Astrocyte of the spinal cord (primary cell): ENCODE data around the gene GRB10.

Experiments
- DNase-seq: peaks from one replicate; pipeline ENCODE4 v3.0.0; 2011; ENCODE audit warnings: low read depth, low spot score
- H3K4me3 ChIP-seq: 2 replicates; pipeline ENCODE4 v1.5.1; 2011; ENCODE audit warnings: low read depth, mild to moderate bottlenecking, low read length, moderate library complexity
- in situ Hi-C: cut with HindIII; loops from 2 replicates; pipeline ENCODE4 v1.10.0; 2017; ENCODE audit warnings: low sequenced_read_pairs
- TF ChIP-seq, protein P1 (sequence below): IDR thresholded peaks from 2 replicates; pipeline ENCODE4 v1.5.1; 2012; ENCODE audit warnings: low read depth, mild to moderate bottlenecking, low read length, inconsistent platforms

Gene GRB10

DNA sequence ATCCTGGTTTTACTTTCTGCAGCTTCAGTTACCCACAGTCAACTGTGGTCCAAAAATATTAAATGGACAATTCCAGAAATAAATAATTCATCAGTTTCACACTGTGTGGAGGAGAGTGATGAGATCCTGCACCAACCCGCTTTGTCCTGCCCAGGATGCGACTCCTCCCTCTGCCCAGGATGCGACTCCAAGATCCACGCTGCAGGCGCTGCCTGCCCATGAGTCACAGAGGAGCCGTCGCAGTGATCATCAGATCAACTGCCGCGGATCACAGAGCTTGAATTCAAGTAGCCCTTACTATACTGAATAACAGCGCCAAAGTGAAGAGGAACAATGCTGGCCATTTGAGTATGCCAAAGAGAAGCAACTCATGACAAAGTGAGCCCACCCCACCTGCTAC, 61.5 kb downstream of the GRB10 start:
- TF ChIP-seq, protein P1, sequence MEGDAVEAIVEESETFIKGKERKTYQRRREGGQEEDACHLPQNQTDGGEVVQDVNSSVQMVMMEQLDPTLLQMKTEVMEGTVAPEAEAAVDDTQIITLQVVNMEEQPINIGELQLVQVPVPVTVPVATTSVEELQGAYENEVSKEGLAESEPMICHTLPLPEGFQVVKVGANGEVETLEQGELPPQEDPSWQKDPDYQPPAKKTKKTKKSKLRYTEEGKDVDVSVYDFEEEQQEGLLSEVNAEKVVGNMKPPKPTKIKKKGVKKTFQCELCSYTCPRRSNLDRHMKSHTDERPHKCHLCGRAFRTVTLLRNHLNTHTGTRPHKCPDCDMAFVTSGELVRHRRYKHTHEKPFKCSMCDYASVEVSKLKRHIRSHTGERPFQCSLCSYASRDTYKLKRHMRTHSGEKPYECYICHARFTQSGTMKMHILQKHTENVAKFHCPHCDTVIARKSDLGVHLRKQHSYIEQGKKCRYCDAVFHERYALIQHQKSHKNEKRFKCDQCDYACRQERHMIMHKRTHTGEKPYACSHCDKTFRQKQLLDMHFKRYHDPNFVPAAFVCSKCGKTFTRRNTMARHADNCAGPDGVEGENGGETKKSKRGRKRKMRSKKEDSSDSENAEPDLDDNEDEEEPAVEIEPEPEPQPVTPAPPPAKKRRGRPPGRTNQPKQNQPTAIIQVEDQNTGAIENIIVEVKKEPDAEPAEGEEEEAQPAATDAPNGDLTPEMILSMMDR: no peak
- in situ Hi-C loops: no loop called here
- no peak overlapping the region for H3K4me3 ChIP-seq
- peak; percentile 37 for DNase-seq

DNA sequence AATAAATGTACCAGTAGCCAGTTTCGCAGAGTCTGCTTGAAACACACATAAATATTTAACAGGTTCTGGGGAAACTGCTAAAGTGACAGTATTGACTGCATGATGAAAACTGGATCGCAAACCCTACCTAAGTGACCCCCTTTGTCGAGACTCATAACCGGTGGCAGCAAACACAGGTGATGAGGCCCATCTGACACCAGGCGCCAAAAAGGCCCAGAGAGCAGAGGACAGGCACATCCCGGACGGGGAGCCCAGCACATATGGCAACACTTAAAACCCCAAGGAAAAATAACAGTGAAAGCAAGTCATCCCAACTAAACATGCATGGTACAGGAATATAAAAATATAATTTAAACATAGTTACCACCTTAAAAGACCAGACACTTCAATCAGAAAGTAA, 62.4 kb downstream of the GRB10 start:
- TF ChIP-seq, protein P1: no peak
- in situ Hi-C loops: no loop called here
- no peak for DNase-seq
- H3K4me3 ChIP-seq: no peak overlapping the region

DNA sequence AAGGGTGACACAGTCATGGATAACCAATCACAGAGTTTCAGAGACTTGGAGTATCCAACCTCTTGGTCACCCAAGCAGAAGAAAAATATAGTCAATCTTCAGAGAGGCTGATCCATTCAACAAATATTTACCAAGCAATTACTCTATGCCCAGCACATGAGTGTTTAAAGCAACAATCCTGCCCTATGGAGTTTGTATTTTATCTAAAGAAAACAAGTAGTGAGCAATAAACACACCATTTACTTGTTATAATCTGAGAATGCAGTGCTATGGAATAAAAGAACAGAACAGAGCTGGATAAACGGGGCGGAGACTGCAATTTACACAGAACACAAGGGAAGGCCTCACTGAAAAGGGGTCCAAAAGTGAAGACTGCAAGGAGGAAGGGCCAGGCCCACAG, 63.8 kb downstream of the GRB10 start:
- no peak for DNase-seq
- H3K4me3 ChIP-seq: no peak overlapping the region
- TF ChIP-seq, protein P1: no peak
- in situ Hi-C loops: no loop called here

DNA sequence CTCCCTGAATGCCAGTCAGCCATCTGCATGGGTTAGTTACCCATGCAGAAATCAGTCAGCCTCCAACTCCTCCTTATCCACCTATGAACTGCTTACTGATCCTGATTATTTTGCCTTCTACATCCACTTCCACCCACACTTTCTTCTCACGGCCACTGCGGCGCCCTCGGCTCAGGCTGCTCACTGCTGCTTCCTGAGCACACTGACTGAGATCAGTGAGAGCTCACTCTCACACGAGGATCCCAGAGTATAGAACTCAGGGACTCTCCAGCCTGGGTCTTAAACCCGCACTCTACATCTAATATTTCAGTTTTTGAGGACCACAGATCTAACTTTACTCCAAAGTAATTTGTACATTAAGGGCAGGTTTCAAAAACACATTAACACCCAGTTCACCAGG, 64.4 kb downstream of the GRB10 start:
- TF ChIP-seq, protein P1: no peak
- DNase-seq: no peak
- H3K4me3 ChIP-seq: no peak overlapping the region
- in situ Hi-C loops: no loop called here

DNA sequence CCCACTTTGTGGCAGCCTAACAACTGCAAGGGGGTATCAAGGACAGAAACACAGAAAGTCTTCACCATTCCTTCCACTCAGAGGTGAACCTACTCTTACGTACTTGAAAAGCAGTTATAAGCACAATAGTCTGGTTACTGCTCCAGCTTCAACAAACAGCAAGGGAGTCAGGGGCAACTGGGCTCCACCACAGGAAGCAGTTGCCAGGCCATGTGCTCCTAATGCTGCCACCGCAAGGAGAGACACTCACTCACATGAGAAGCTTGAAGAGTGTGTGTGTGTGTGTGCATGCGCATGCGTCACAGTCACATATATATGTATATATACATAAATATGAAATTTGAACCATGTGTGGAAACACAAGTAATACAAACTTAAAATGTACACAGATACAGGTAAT, 65.5 kb downstream of the GRB10 start:
- DNase-seq: no peak
- TF ChIP-seq, protein P1: no peak
- in situ Hi-C loops: no loop called here
- no peak overlapping the region for H3K4me3 ChIP-seq

DNA sequence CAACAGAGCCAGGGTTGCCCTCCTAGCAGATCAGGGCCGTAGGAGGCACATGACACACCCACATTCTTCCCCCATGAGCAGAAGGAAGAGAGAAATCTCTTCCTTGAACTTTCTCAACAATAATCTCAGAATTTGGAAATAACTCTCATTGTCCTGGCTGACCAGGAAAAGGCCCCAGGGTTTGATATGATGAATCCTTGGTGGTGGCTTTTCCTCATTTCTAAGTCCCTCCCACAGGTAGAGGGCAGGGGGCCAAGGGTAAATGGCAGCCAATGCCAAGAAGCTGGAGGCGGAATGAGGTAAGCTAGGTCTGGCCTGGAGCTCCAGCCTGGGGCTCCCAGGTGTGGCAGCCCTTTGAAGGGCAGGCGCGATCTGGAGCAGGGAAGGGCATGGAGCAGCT, 67.8 kb downstream of the GRB10 start:
- no peak overlapping the region for H3K4me3 ChIP-seq
- no peak for DNase-seq
- TF ChIP-seq, protein P1: no peak
- in situ Hi-C loops: no loop called here
